GM12878 (cell line): ENCODE results near the gene GRIK3. TPM values are rescaled to one million over a fixed set of nuclear protein-coding genes. Genes with fewer than 3 reads are reported as not detected.

Source experiments
- ATAC-seq: fragments of 200-7000 bp; cut with Tn5 transposase; 3 replicates; pipeline ENCODE4 v1.9.1; 2020; ENCODE audit warnings: mild to moderate bottlenecking, moderate library complexity
- BruUV-seq: library from RNA; stranded (reverse); fragments of 400-500 nt; replicated peaks from 2 replicates; lab custom pipeline; 2021; lab: Mats Ljungman, UMichigan
- CTCF ChIA-PET: fragments of 300-600 bp; sonication (Branson Sonifier 250); formaldehyde crosslinking; extraction: SDS; loops from one replicate; lab custom pipeline; 2021; ENCODE audit warnings: inconsistent platforms; lab: Yijun Ruan, JAX
- POLR2A ChIA-PET: fragments of 350-600 bp; formaldehyde crosslinking; extraction: SDS; loops from one replicate; lab custom pipeline; 2021; ENCODE audit warnings: inconsistent platforms; lab: Charles Lee
- RAD21 ChIA-PET: fragments of 300-600 bp; sonication (Branson Sonifier 250); formaldehyde crosslinking; loops from one replicate; lab custom pipeline; 2023; ENCODE audit warnings: antibody characterized with exemption; ENCODE audit not compliant: unreplicated experiment; lab: Charles Lee
- SMC1A ChIA-PET: fragments of 300-600 bp; sonication (Branson Sonifier 250); formaldehyde crosslinking; loops from one replicate; lab custom pipeline; 2023; ENCODE audit not compliant: unreplicated experiment, uncharacterized antibody; lab: Charles Lee
- DNase-seq: peaks from one replicate; pipeline ENCODE4 v3.0.0-alpha.2; 2011; ENCODE audit warnings: low read depth, low spot score
- FAIRE-seq: peaks from 3 replicates; lab custom pipeline; 2011; peaks lifted over from hg19 to GRCh38; lab: Jason Lieb, UNC
- H2AFZ ChIP-seq: 2 replicates; pipeline ENCODE4 v1.6.0; 2011; ENCODE audit warnings: low read depth, low read length, control low read depth; ENCODE audit not compliant: control insufficient read depth
- H3K27ac ChIP-seq: 2 replicates; pipeline ENCODE4 v1.5.1; 2011; ENCODE audit warnings: control low read depth; ENCODE audit not compliant: control insufficient read depth, insufficient read depth
- H3K27me3 ChIP-seq, 2 experiments: replicated peaks in 1 of 2; 2 replicates each; pipeline versions ENCODE4 v1.6.0 to v1.6.1; 2011; ENCODE audit warnings: low read length in 1 of 2; ENCODE audit not compliant: control insufficient read depth in 2 of 2, insufficient read depth in 2 of 2
- H3K36me3 ChIP-seq, 2 experiments: 2 replicates each; pipeline ENCODE4 v1.5.1; 2011; ENCODE audit warnings: low read length in 1 of 2; ENCODE audit not compliant: control insufficient read depth in 2 of 2, insufficient read depth in 2 of 2
- H3K4me1 ChIP-seq: 2 replicates; pipeline ENCODE4 v1.6.1; 2011; ENCODE audit warnings: mild to moderate bottlenecking, low read length, moderate library complexity, mixed read lengths; ENCODE audit not compliant: control insufficient read depth, insufficient read depth
- H3K4me2 ChIP-seq: 2 replicates; pipeline ENCODE4 v1.6.0; 2011; ENCODE audit warnings: control low read depth; ENCODE audit not compliant: control insufficient read depth, insufficient read depth
- H3K4me3 ChIP-seq: fragments of 200-600 bp; sonication (generic); 2 replicates; pipeline ENCODE4 v1.5.1; 2016
- H3K79me2 ChIP-seq: 2 replicates; pipeline ENCODE4 v1.6.0; 2011; ENCODE audit warnings: low read length; ENCODE audit not compliant: control insufficient read depth, insufficient read depth
- H3K9ac ChIP-seq: 2 replicates; pipeline ENCODE4 v1.8.0; 2011; ENCODE audit warnings: low read length, control low read depth, mixed read lengths; ENCODE audit not compliant: control insufficient read depth, insufficient read depth
- H3K9me3 ChIP-seq: replicated peaks from 3 replicates; pipeline ENCODE4 v1.5.1; 2011; ENCODE audit warnings: mild to moderate bottlenecking, low read length; ENCODE audit not compliant: control insufficient read depth, insufficient read depth
- H4K20me1 ChIP-seq: 2 replicates; pipeline ENCODE4 v1.6.0; 2011; ENCODE audit not compliant: control insufficient read depth, insufficient read depth
- BCL3 ChIP-seq: IDR thresholded peaks from 2 replicates; pipeline ENCODE4 v1.6.1; 2011; ENCODE audit warnings: borderline replicate concordance, low read depth, mild to moderate bottlenecking, moderate library complexity, low read length; ENCODE audit not compliant: insufficient read depth, poor library complexity, severe bottlenecking
- BRCA1 ChIP-seq: IDR thresholded peaks from 2 replicates; pipeline ENCODE4 v1.6.1; 2011; ENCODE audit warnings: low read depth, low read length, improper control_type of control experiment
- FOXM1 ChIP-seq: IDR thresholded peaks from 2 replicates; pipeline ENCODE4 v1.6.1; 2012; ENCODE audit warnings: low read depth, mild to moderate bottlenecking, inconsistent platforms, low read length, moderate library complexity
- PAX8 ChIP-seq: fragments of 450-650 bp; IDR thresholded peaks from 2 replicates; pipeline ENCODE4 v1.6.1; 2017; ENCODE audit warnings: mild to moderate bottlenecking, moderate library complexity
- PKNOX1 ChIP-seq: fragments of 450-650 bp; IDR thresholded peaks from 2 replicates; pipeline ENCODE4 v1.6.1; 2016; ENCODE audit warnings: mild to moderate bottlenecking
- POLR2A ChIP-seq: IDR thresholded peaks from 2 replicates; pipeline ENCODE4 v1.6.1; 2011; ENCODE audit warnings: low read depth, mild to moderate bottlenecking, low read length
- RAD21 ChIP-seq: IDR thresholded peaks from 2 replicates; pipeline ENCODE4 v1.6.1; 2011; ENCODE audit warnings: mild to moderate bottlenecking, low read depth, low read length, moderate library complexity; ENCODE audit not compliant: insufficient read depth
- RFX5 ChIP-seq: IDR thresholded peaks from 2 replicates; pipeline ENCODE4 v1.6.1; 2011; ENCODE audit warnings: low read depth, low read length, improper control_type of control experiment
- SMAD5 ChIP-seq: IDR thresholded peaks from 2 replicates; pipeline ENCODE4 v1.6.1; 2016; ENCODE audit warnings: antibody characterized with exemption, low read depth
- ZNF24 ChIP-seq: fragments of 450-650 bp; IDR thresholded peaks from 2 replicates; pipeline ENCODE4 v1.6.1; 2017; ENCODE audit warnings: antibody characterized with exemption, mild to moderate bottlenecking
- WGBS: methylation state at CpG from one replicate; pipeline ENCODE4 v1.1.6; 2016; ENCODE audit warnings: low lambda C conversion rate; ENCODE audit not compliant: insufficient replicate concordance, insufficient coverage; ENCODE audit errors: missing lambda C conversion rate; 5-methylcytosine and 5-hydroxymethylcytosine counted together
- in situ Hi-C: fragments of 300-500 bp; cut with MboI; formaldehyde crosslinking; loops from 9 replicates; pipeline ENCODE4 v1.14.3; 2018; ENCODE audit warnings: mixed read lengths
- intact Hi-C: fragments of 100-400 bp; cut with micrococcal nuclease; formaldehyde crosslinking; loops from one replicate; pipeline ENCODE4 v1.14.2; 2022; ENCODE audit not compliant: unreplicated experiment
- polyA plus RNA-seq, 11 experiments: library from polyadenylated mRNA; depleted of rRNA in 4 of 11; unstranded in 6 of 11; stranded (reverse) in 5 of 11; fragments of >200 nt; fragmentation: Nextera tagmentation in 4 of 11; fragmentation: Illumina TruSeq in 1 of 11; extraction: Ambion mirVana in 4 of 11; extraction: Trizol in 1 of 11; gene quantifications; 1 replicate in 1 of 11; 2 replicates in 10 of 11; pipeline versions ENCODE4 v1.2.1 to v1.2.3, GENCODE V29; 2011 to 2016; ENCODE audit warnings: inconsistent platforms in 2 of 11, missing spikeins in 2 of 11, low read depth in 1 of 11
- total RNA-seq, 4 experiments: library from RNA; depleted of rRNA in 3 of 4; stranded (reverse); fragments of >200 nt in 3 of 4; fragmentation: Illumina TruSeq in 1 of 4; extraction: Trizol in 1 of 4; gene quantifications; 2 replicates each; pipeline versions ENCODE4 v1.2.1 to v1.2.3, GENCODE V29; 2013 to 2021

Gene GRIK3
- total and polyA plus RNA-seq, 10 of the 15 experiments (the other 5 are each of a cell fraction or from before 2014, with no cell fraction given) = not detected

- FAIRE-seq (no peak), DNase-seq (no peak), ATAC-seq (no peak)
- Histone ChIP-seq H3K36me3 (no peaks in the 10 kb centered on the region), H3K9ac (no peak overlapping the region), H3K4me2 (no peak overlapping the region), H3K27ac (no peak overlapping the region), H3K4me1 (no peaks in the 10 kb centered on the region), H3K9me3 (no peaks in the 10 kb centered on the region), H3K27me3 (no peaks in the 10 kb centered on the region; a peak in 3 of 4 replicates), H3K4me3 (no peak overlapping the region), H3K79me2 (no peaks in the 10 kb centered on the region), H4K20me1 (no peaks in the 10 kb centered on the region), H2AFZ (no peak overlapping the region)
- RAD21 ChIA-PET = interaction anchor here (1.3 kb wide), 2 partner anchors 461 to 571 kb away, joined by 3 to 4 read pairs; no protein-coding TSS in a partner anchor
- POLR2A ChIA-PET = no interaction called here
- CTCF ChIA-PET = interaction anchor here (0.8 to 2.8 kb wide), 9 partner anchors 9 to 571 kb away, joined by 3 to 17 read pairs (median 5); no protein-coding TSS in a partner anchor
- TF ChIP-seq POLR2A (no peak), FOXM1 (no peak), ZNF24 (no peak), RAD21 (no peak), SMAD5 (no peak), BRCA1 (no peak), BCL3 (no peak), PKNOX1 (no peak), RFX5 (no peak), PAX8 (no peak)
- in situ Hi-C loops = no loop called here
- BruUV-seq = no TSS peak
- SMC1A ChIA-PET = interaction anchor here (1.6 kb wide), 1 partner anchor 48 kb away, joined by 3 read pairs; no protein-coding TSS in a partner anchor
- intact Hi-C loops = no loop called here
- 0% methylated on average over 5 of the region's 5 CpGs for WGBS
Measured at GRCh38 chr1:36863500-36863899, 170.8 kb downstream of the GRIK3 start.
